CMK (cell line): ENCODE results near the gene MAF.

ENCODE experiments used
- DNase-seq: peaks from one replicate; pipeline ENCODE4 v3.0.0-alpha.2; 2010; ENCODE audit warnings: low read depth

Gene MAF

DNA sequence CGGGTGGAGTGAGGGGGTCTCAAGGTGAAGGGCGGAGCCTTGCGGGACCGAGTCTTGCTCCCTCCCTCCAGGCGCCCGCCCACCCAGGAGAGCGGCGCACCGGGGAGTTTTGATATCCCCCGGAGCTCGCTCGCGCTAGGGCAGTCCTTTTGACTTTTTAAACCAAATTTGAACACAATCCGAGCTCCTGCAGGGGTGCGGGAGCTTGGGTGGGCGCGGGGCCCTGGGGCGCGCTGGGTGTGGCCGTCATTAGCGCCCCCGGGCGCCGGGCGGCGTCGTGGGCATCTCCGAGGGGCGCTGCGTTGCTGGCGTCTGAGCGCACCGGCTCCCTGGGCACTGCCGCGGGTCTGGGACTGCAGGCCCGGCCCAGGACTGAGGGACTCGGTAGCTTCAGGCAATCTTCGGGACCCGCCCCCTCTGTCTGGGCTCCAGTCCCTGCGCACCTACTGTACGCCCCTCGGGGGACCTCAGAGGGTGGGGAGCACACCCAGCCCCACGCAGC is 10.9 kb downstream of the MAF start:
- no peak for DNase-seq

DNA sequence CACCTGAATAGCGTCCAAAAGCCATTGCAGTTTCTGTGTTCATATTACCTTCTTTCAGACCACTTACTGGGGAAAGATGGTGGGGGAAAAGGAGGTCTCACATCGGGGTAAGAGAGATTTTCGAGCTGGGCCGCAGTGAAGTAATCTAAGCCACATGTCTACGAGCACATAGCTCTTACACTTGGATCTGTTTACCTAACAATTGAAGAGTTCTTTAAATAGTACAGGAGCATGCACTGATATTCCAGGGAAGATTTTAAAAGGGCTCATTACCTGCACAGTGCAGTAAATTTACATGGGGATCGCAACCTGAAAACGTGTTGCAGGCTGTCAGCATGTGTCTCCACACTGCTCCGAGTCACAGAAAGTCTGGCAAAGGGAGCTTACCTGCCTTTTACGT is 12.6 kb downstream of the MAF start:
- no peak for DNase-seq

DNA sequence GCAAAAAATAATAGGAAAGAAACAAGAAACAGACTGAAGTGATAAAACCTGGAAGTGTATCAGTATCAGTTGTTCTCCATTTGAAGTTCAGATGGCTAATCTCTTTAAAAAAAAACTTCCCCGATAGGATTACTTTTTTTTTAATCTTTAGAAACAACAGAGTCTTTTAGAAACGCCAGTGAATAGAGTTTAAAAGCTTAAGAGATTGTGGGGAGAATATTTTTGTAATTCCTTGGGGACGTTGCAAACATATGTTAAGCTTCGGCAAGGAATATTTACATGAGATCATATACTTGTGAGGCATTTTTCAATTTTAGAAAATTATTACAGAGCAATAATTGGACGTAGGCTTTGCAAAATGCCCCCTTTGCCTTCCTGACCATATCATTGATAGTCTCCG is 13.2 kb downstream of the MAF start:
- no peak for DNase-seq

DNA sequence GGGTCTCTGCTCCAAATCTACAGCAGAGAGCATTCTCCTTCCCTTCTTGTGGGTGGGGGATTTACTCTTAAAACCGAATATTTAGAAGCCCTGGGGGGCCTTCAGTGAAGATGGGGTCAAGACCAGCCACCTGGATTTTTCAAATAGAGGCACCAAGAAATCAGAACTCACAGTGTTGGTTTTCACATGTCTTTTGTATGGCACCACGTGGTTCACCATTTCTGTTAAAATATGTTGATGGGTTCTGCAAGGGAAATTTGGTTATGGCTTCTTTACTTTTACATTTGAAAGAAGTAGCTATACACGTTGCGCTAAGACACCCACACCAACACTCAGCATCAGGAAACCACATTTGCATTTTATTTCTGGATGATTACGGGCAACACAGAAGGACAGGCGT is 17.7 kb downstream of the MAF start:
- DNase-seq, result no peak

DNA sequence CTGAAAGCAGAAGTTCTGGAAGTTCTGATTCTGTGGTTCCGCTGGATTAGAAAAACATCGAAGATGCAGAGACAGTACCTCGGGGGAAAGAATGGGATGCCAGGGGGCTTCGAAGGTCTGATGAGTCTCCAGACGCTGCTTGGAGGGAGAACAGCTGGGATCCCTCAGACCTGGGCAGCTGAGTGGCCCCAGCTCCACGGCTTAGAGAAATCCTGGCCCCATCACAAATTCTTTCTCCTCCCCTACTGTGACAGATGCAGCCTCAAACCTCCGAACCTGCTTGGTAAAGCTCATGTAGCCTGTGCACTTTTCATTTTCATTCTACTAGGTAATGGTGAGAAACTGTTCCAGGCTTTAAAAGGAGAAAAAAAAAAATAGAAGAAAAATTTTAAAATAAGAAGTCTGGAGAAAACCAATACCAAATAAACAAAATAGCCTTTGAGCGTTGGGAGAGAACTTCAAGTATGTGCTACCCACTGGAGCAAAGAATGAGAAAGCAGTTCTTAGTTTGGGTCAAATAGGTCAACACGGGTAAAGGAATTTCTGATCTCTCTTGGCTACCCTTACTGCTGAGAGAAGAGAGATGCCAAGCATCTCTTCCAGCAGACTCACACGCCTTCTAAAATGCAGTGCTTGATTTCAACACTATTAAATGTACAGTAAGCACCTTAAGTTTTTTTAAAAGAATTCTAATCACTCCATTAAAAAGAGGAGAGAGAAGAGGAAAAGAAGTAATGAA is 19.9 kb downstream of the MAF start:
- no peak for DNase-seq

DNA sequence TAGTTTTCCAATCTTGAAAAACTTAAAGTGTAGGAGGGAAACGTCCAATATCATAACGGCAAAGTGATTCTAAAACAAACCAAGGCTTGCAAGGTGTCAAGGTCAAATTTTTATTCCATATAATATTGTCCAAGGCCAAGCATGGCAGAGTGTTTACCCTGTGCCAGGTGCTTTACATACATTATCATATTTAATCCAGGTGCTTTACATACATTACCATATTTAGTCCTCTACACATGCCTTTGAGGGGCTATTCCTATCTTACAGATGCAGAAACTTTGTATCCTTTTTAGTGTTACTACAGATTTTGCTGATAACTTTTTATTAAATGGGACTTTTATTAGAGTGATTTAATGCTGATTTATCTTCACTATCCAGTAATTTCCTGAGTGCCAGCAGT is 23.9 kb downstream of the MAF start:
- DNase-seq, result no peak

DNA sequence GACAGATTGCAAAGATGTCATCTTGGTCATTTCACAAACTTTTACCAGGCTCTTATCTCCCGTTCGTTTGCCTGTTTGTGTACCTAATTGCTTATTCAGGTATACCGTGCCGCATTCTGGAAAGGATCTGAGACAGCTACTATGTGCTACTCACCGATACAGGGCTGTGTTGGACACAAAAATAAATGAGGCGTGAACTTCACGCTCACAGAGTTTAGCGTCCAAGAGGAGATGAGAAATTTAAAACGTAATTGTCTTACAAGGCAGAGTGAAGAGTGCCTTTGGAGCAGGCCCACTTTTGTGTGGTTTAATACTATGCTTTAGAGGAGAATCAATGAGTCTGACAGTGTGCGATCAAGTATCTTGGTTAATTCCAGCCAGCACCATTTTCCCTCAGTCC is 26.7 kb downstream of the MAF start:
- DNase-seq, result no peak

DNA sequence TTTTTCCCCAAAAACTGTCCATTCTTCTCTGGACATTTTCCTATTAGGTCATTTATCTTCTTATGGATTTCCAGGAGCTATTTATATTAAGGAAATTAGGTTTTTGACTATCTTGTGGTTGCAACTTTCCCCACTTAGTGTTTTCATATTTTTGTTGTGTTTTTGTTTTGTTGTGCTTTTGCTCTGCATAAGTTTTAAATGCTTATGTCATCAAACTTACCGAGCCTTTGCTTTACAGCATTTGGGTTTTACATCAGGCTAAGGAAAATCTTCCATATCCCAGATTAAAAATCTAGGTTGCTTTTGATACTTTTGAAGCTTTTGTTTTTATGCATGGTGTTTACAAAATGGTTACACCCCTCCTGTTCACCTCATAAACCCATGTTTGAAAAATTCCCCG is 27.5 kb downstream of the MAF start:
- no peak for DNase-seq

DNA sequence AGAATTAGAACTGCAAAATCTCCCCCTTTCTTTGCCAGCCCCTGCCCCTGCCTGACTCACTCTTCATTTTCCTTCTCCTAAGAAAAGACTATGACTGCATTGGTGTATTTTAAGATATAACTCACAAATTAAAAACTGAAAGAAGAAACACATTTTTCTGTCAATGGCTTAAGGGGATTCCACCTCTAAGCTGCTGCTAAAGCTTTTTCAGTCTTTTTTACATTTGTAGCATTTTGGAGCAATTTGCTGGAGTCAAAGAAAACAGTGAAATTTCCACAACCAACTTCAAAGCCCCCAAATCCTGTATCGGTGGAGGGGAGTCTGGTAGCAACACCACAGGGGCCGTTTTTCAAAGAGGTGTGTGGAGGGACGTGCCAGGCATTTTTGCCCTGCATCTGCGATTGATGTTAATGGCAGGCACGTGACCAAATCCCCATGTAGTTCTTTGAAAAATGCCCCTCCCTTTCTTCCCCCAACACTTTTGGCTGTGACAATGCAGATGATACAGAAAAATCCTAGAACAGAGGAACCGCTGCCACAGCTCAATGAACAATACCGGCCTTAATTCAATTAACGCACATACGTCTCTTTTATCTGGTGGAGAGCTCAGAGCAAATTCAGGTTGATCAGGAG is 28.5 kb downstream of the MAF start:
- no peak for DNase-seq

DNA sequence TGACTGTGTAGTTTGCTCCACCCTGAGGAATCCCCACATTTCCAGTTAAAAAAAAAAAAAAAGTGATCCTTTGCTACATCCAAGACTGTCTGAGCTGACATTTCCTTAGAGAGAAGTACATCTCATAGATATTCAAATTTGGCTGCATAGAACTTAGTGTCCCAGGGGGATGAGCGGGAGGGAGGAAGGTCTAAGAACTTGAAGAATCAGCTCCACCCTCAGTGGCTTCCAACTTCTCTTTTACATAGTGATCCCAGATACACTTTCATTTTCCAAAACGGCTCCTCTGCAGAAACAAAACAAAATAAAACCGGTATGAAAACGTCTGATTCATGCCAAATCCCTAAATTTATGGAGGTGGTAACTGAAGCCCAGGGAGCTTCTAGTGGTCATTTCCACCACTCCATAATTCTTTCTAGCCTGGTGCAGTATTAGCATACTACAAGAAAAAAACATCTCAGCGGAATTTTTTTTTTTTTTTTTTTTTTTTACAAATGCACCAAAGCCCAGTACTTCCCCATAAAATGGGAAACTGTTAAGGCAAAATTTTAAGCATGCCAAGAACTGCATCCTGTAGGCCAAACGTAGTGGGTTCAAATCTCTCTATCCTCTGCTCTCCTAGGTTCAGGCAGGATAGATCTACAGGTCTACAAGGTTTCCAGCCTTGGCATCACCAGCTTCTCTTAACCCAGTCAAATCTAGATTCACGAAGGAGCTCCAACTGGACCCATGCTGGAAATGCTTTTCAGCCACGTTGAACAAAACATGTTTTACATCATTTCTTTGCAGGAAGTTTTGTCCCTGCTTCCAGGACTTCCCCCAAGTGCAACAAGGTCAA is 29.3 kb downstream of the MAF start:
- no peak for DNase-seq

DNA sequence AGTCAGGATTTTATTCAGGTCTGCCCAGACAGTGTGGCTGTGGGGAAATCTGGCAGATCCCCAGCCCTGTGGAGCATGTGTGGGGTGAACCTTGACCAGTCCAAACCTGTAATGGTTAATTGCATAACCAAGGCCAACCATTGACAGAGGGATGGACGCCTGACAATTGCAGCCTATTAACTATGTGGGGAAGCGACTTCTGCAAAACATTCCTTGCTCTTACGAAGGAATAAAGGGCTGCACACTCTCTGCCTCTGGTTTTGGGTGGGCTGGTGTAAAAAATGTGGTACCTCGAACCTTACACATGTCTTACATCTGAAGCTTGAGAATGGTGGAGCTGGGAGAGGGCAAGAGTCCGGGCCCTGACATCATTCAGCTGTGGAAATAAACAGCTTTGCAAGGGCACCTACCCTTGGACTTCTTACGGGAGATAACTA is 35.8 kb downstream of the MAF start:
- DNase-seq, result no peak

DNA sequence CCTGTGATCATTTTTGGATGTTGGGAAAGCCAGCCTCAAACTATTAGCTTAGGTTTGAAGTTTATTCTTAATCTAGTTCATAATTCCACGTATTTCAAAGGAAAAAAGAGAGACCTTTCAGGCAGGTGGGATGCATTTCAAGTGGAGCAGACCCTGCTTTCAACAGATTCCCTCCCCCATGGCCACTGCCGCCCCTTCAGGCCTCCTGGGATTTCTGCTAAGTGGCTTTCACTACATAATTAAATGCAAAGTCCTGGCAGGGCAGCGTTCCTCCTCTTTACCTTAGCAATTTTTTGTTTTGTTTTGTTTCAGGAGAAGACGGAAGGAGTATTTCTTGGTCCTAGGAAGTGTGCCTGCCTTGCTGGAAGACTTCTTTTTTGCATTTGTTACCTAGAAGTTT is 36.6 kb downstream of the MAF start:
- DNase-seq, result no peak

DNA sequence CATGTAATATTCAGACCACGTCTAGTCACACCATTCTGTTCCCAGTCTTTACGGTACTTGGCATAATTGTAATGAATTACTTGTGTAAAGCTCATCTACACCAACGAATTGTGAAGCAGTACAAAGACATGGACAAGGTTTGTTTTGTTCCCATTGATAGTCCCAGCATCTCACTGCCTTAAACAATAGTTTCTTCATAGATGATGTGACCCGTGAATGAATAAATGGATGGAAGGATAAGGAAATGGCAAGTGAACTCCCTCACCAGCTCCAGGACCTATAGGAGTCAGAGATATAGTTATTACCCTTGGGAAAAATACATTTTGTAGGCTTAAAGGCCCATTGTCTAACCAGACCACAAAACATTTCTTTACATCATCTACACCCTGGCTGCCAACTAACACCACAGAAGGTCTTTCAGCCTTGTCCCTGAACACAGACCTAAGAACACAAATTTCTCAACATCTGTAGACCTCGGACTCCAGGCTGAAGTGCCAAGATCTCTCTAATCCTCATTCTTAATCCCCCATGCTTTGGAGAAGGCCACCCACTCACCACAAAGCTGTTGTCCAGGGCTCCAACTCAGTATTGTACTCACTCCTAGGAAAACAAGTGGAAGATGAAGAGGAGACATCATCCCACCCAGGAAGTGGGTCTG is 38.2 kb downstream of the MAF start:
- no peak for DNase-seq

DNA sequence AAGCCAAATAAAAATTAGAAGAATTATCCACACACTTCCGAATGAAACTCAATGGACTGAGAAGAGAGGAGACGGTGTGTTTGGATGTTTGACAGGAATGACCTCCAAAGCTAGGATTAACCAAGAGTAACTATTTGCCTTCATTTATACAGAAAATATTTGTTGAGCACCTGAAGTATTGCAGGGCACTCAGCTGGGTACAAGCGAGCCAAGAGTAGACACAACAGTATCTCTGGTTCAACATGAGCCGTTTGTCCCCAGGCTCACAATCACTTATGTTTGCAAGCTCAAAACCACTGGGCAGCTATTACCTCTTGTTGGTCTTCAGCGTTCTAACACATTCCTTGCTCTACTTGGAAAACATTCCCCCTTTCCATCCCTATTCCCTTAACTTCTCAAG is 38.8 kb downstream of the MAF start:
- DNase-seq, result no peak

DNA sequence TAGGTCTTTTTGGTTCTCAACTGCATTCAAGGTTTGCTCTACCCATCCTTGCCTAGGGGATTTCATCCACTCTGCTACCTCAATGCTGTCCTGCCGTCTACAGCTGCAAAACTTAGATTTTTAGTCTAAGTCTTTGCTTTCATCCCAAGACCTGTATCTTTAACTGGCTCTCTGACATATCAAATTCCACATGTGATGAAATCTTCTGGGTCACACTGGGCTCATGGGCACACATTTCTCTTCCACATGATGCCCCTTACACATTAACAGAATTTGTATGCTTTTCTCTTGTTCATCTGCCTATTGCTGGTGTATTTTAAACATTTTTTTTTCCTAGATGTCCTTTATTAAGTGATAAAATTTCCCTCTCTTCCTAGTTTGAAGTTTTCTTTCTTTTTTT is 39.6 kb downstream of the MAF start:
- no peak for DNase-seq

DNA sequence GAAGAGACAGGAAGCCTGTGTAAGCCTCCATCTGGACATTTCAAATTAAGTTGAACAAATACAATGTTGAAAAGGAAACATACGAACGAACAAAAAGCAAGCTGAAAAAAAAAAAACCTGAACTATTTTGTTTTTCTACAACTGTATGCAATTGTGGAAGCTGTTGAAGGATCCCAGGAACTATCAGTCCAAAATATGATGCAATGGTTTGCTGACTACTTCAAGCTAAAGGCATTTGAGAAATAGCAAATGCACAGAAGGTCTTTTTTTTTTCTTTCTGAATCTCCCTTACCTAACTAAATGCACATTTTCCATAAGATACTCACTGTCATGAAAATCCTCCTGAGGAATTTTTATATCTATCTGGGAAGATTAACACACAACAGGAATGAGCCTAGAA is 40.2 kb downstream of the MAF start:
- no peak for DNase-seq

DNA sequence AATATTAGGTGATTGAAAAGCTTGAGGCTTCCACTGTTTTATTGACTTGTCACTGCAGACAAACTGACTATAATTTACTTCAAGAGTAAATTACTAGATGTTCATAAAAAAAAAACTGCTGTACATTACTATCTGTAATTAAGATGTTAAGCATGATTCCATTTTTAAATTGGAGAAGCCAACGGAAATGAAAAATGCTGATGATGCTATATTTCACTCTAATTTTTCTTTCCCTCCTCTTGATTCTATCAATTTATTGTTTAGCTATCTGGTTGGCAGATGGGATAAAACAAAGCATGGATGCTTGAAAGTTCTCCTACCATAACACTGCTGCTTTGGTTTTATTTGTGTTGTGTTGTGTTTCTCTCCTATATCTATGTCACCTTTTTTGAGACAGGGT is 41.0 kb downstream of the MAF start:
- DNase-seq, result no peak

DNA sequence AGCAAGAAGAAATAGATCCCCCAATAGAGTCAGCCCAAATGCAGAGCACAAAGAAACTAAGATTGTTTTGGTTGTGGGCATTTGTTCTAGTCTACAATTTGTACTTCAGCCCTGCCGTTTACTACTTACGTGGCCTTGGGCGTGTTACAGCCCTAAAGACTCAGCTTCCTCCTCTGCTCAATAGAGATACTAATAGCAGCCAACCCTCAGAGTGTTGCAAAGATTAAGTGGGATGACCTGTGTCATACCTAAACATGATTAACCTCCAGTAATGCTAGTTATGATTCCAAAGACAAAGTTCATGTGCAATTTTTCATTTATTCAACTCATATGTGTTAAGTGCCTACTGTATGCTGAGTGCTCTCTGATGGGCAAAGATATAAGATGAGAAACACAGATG is 43.1 kb downstream of the MAF start:
- DNase-seq, result no peak

DNA sequence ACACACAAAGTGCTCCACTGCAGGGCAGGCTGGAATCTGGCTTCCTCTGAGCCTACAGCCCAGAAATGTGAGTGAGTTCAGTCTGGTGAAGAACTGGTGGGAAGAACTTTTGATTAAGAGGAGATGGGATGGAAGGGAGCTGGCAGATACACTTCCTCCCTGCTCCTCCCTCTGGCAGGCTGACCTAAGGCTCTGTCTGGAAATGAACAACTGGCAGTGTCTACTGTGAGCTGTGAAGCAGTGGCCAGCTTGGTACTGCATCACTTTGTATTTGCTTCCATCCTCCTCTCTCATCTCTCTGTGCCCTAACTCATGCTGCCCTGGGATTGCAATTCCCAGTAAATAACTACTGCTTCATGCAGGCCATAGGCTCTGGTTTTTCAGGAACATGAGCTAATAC is 45.6 kb downstream of the MAF start:
- DNase-seq, result no peak

DNA sequence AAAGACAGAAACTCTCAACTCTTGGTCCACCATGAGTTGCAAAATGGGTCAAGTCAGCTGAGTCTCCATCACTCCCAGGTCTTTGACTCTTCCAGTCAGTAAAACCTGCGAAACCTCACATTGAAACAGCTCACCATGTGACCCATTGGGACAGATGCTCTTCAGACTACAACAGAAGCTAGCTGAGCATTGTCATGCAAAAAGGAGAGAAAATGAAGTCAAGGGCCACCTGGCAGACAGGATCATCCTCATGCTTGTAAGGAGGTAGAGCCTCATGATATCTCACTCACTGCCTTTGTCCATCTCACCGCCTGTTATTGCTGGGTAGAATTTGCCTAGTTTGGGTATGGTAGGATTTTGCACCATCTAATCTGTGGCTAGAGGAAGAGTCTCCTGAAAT is 50.2 kb downstream of the MAF start:
- DNase-seq, result no peak

DNA sequence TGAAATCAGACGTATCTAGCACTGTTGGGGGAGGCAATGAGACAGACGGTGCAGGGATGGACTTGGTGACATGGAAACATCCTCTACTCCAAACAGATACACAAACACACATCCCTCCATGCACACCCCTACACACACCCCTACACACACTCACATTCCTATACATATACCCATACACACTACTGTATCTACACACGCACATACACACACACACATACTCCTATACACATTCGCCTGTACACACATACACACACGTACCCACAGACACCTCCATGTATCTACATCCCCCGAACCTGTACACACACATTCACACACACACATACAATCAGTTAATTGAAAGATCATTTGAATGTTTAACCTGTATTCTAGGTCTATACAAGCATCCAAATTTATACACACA is 53.5 kb downstream of the MAF start:
- DNase-seq, result no peak
